Adrenal gland (tissue), 12 donors: ENCODE results near the gene CLSTN1. TPM values are rescaled to one million over a fixed set of nuclear protein-coding genes. Genes with fewer than 3 reads are reported as not detected.

Experiments used
- DNase-seq, 7 donors: peaks; one replicate each; pipeline ENCODE4 v3.0.0-alpha.2; 2019 to 2020
- H3K27ac ChIP-seq, 5 donors: fragments of 200-600 bp; sonication (generic) in 4 of 5; 1 replicate in 3 of 5; 2 replicates in 2 of 5; pipeline versions ENCODE4 v1.5.1 to v1.8.0; 2016 to 2020; ENCODE audit warnings: mild to moderate bottlenecking in 1 of 5
- H3K27me3 ChIP-seq: fragments of 200-600 bp; 2 replicates; pipeline ENCODE4 v1.8.0; 2021
- H3K36me3 ChIP-seq, 2 donors: fragments of 200-600 bp; replicated peaks in 1 of 2; 1 replicate in 1 of 2; 2 replicates in 1 of 2; pipeline versions ENCODE4 v1.5.1 to v1.8.0; 2018 to 2022
- H3K4me1 ChIP-seq, 2 donors: fragments of 200-600 bp; replicated peaks in 1 of 2; 1 replicate in 1 of 2; 2 replicates in 1 of 2; pipeline versions ENCODE4 v1.5.1 to v1.8.0; 2018 to 2021
- H3K4me3 ChIP-seq, 4 donors: fragments of 200-600 bp; sonication (generic) in 3 of 4; one replicate each; pipeline ENCODE4 v1.5.1; 2016 to 2018
- H3K9me3 ChIP-seq, 3 donors: fragments of 200-600 bp; sonication (generic) in 1 of 3; replicated peaks in 1 of 3; 1 replicate in 2 of 3; 2 replicates in 1 of 3; pipeline versions ENCODE4 v1.5.1 to v1.8.0; 2016 to 2021
- CTCF ChIP-seq, 6 experiments: fragments of 450-650 bp in 4 of 6; fragments of 200-600 bp in 2 of 6; sonication (generic) in 1 of 6; IDR thresholded peaks; 1 replicate in 5 of 6; 2 replicates in 1 of 6; pipeline versions ENCODE4 v1.5.1 to v1.8.0; 2016 to 2021; ENCODE audit warnings: antibody characterized with exemption in 6 of 6, mild to moderate bottlenecking in 2 of 6, moderate library complexity in 1 of 6
- POLR2A ChIP-seq, 2 donors: fragments of 450-650 bp; IDR thresholded peaks; one replicate each; pipeline ENCODE4 v1.6.1; 2017; ENCODE audit warnings: antibody characterized with exemption in 2 of 2, mild to moderate bottlenecking in 2 of 2, moderate library complexity in 1 of 2
- WGBS, 4 donors: extraction: QIAGEN DNeasy Blood & Tissue Kit in 2 of 4; methylation state at CpG; one replicate each; pipeline versions ENCODE4 v1.1.5 to v1.1.7; 2013 to 2017; 5-methylcytosine and 5-hydroxymethylcytosine counted together
- intact Hi-C, 2 donors: fragments of 100-400 bp; cut with DNase I; formaldehyde crosslinking; loops; one replicate each; pipeline versions ENCODE4 v1.14.1 to v1.15.0; 2022 to 2023
- polyA plus RNA-seq, 3 donors: library from polyadenylated mRNA; stranded (reverse); fragments of 200-250 nt in 2 of 3; fragments of 350-450 nt in 1 of 3; fragmentation: Illumina TruSeq in 1 of 3; extraction: RNeasy Lipid Tissue Mini Kit (QIAGEN cat#74804) in 1 of 3; gene quantifications; one replicate each; pipeline ENCODE4 v1.2.3, GENCODE V29; 2013 to 2014
- total RNA-seq, 9 donors: library from RNA; depleted of rRNA in 4 of 9; stranded (reverse); fragments of >200 nt in 4 of 9; fragments of 120-200 nt in 1 of 9; fragmentation: NEBNext Ultra II Directional in 1 of 9; extraction: Animal tissue kit (Norgen Biotek cat#: 25700) in 1 of 9; gene quantifications; one replicate each; pipeline versions ENCODE4 v1.1.0 to v1.2.4, GENCODE V29; 2013 to 2023
- donor health status: healthy with polysubstance abuse.
- donor health status: Bipolar disorder and iron deficiency.
- donor health status: DM: yes; HTN: yes; CAD: no.
- donor health status: DM: no; HTN: no; CAD: no.
- donor health status: DM: no; HTN: no; CAD: no.
- donor health status: DM: yes; HTN: yes; CAD: no.

Gene CLSTN1
- total and polyA plus RNA-seq, 12 donors = 48.8 to 106 (median 77.9) TPM

GRCh38 chr1:9723068-9723805 lies 100.5 kb downstream of the CLSTN1 start:
- peaks cover 0 to 14% of the 10 kb centered on the region in 2 donors for H3K36me3 ChIP-seq

GRCh38 chr1:9722378-9722749 lies 101.4 kb downstream of the CLSTN1 start:
- intact Hi-C loops = loop anchor here in 1 of 2 donors (10.0 kb wide), 1 partner anchor 142 kb away; no protein-coding TSS in a partner anchor
- Histone ChIP-seq H3K27me3 (no peaks in the 10 kb centered on the region), H3K36me3 (peaks cover 0 to 9% of the 10 kb centered on the region in 2 donors), H3K4me3 (no peak overlapping the region), H3K27ac (no peak overlapping the region), H3K4me1 (peaks cover 0 to 14% of the 10 kb centered on the region in 2 donors), H3K9me3 (no peaks in the 10 kb centered on the region)
- TF ChIP-seq CTCF (IDR thresholded peaks at IDR 0.05) = no peak
- TF ChIP-seq POLR2A (IDR thresholded peaks at IDR 0.05) = no peak
- DNase-seq = no peak
- 80 to 95% (median 89%) methylated on average over 1 to 10 of the region's 10 CpGs for WGBS, 4 donors

More at GRCh38 chr1:9723068-9723805, 100.5 kb downstream of the CLSTN1 start:
- Histone ChIP-seq H3K27me3 (no peaks in the 10 kb centered on the region), H3K4me3 (no peak overlapping the region), H3K4me1 (peaks cover 0 to 11% of the 10 kb centered on the region in 2 donors), H3K9me3 (no peaks in the 10 kb centered on the region), H3K27ac (no peak overlapping the region)
- DNase-seq = no peak
- 95 to 100% (median 97%) methylated on average over 4 to 14 of the region's 14 CpGs for WGBS, 4 donors
- no peak for TF ChIP-seq POLR2A (IDR thresholded peaks at IDR 0.05)
- no peak for TF ChIP-seq CTCF (IDR thresholded peaks at IDR 0.05)
- intact Hi-C loops = loop anchor here in 1 of 2 donors (10.0 kb wide), 1 partner anchor 142 kb away; no protein-coding TSS in a partner anchor

DNA sequence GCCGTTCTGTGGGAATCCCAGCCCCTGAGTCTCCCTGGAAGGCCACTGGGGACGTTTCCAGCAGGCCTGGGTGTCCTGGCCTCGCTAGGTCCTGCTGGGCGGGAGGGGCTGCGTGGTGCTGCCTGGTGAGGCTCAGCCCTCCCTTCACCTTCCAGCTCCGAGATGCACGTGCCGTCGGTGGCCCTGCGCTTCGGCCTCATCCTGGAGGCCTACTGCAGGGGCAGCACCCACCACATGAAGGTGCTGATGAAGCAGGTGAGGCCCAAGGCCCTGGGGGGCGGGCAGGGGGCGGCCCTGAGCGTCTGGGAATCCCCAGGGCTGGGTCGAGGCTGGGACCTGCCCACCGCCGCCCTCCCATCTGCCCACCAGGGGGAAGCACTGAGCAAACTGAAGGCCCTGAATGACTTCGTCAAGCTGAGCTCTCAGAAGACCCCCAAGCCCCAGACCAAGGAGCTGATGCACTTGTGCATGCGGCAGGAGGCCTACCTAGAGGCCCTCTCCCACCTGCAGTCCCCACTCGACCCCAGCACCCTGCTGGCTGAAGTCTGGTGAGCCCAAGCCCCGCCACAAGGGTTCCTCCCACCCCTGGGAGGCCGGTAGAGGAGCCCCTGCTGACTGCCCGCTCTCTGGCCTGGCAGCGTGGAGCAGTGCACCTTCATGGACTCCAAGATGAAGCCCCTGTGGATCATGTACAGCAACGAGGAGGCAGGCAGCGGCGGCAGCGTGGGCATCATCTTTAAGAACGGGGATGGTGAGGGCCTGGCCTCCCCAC lies 102.0 kb downstream of the CLSTN1 start:
- DNase-seq = peak in 2 of 7 donors; percentile 25 to 33
- Histone ChIP-seq H3K4me1 (peaks cover 0 to 19% of the 10 kb centered on the region in 2 donors), H3K27me3 (no peaks in the 10 kb centered on the region), H3K27ac (no peak overlapping the region), H3K36me3 (peaks cover 0 to 4% of the 10 kb centered on the region in 2 donors), H3K4me3 (no peak overlapping the region), H3K9me3 (no peaks in the 10 kb centered on the region)
- TF ChIP-seq POLR2A (IDR thresholded peaks at IDR 0.05) = no peak
- peak; percentile 15 to 50 (median 36) for TF ChIP-seq CTCF (IDR thresholded peaks at IDR 0.05)
- intact Hi-C loops = loop anchor here in 1 of 2 donors (10.0 kb wide), 1 partner anchor 143 kb away; no protein-coding TSS in a partner anchor
- WGBS, 4 donors = 77 to 98% (median 81%) methylated on average over 8 to 29 of the region's 29 CpGs
